ENCODE data around the gene MTCL1. TPM values are rescaled to one million over a fixed set of nuclear protein-coding genes. Genes with fewer than 3 reads are reported as not detected.

Gene MTCL1
- total RNA-seq, 1 donor from 2014 or later = 59.3 TPM

GRCh38 chr18:8786483-8787370, 81.4 kb downstream of the MTCL1 start:
- no peak overlapping the region for H3K4me2 ChIP-seq (ENCODE audit: low read length)
- H3K4me3 Mint-ChIP-seq (ENCODE audit: unreplicated experiment) = no peak overlapping the region
- H3K9me3 Mint-ChIP-seq (ENCODE audit: unreplicated experiment) = no peaks in the 10 kb centered on the region
- no peak for TF ChIP-seq CTCF (IDR thresholded peaks at IDR 0.05; ENCODE audit: insufficient read depth, low read depth, low read length)
- TF ChIP-seq EZH2 (IDR thresholded peaks at IDR 0.05; ENCODE audit: insufficient read depth, low read length) = no peak
- DNase-seq (ENCODE audit: low read depth) (no peak), FAIRE-seq (no peak)
- H3K9ac ChIP-seq (ENCODE audit: low read length) = no peak overlapping the region
- peaks cover 29% of the 10 kb centered on the region for H3K36me3 Mint-ChIP-seq (ENCODE audit: low read depth, unreplicated experiment)
- H3K27ac Mint-ChIP-seq (ENCODE audit: unreplicated experiment) = peak overlapping the region; percentile 47
- H3K36me3 ChIP-seq (ENCODE audit: insufficient read depth, low read length) = peaks cover 26% of the 10 kb centered on the region
- H4K20me1 ChIP-seq (ENCODE audit: insufficient read depth, low read length) = peaks cover 7% of the 10 kb centered on the region
- H3K27me3 ChIP-seq (ENCODE audit: insufficient read depth, low read length) = no peaks in the 10 kb centered on the region
- no peaks in the 10 kb centered on the region for H3K79me2 ChIP-seq (ENCODE audit: insufficient read depth, low read length)
- no peak overlapping the region for H3K27ac ChIP-seq (ENCODE audit: low read depth, low read length)
- no peak overlapping the region for H2AFZ ChIP-seq (ENCODE audit: low read depth, low read length)
- peaks cover 3% of the 10 kb centered on the region for H3K4me1 ChIP-seq (ENCODE audit: insufficient read depth, low read length)
- no peaks in the 10 kb centered on the region for H3K27me3 Mint-ChIP-seq (ENCODE audit: low read depth, unreplicated experiment)
- H3K4me1 Mint-ChIP-seq (ENCODE audit: low read depth, unreplicated experiment) = peaks cover 34% of the 10 kb centered on the region
- H3K9me3 ChIP-seq (ENCODE audit: insufficient read depth, low read depth, low read length) = no peaks in the 10 kb centered on the region
- H3K4me3 ChIP-seq (ENCODE audit: insufficient read depth, low read depth, low read length) = no peak overlapping the region

- Mint-ChIP-seq H3K27ac (ENCODE audit: unreplicated experiment) (peak overlapping the region; percentile 58), H3K36me3 (ENCODE audit: low read depth, unreplicated experiment) (peaks cover 28% of the 10 kb centered on the region), H3K27me3 (ENCODE audit: low read depth, unreplicated experiment) (no peaks in the 10 kb centered on the region), H3K9me3 (ENCODE audit: unreplicated experiment) (no peaks in the 10 kb centered on the region), H3K4me3 (ENCODE audit: unreplicated experiment) (no peak overlapping the region), H3K4me1 (ENCODE audit: low read depth, unreplicated experiment) (peaks cover 34% of the 10 kb centered on the region)
- no peaks in the 10 kb centered on the region for H3K9me3 ChIP-seq (ENCODE audit: insufficient read depth, low read depth, low read length)
- no peak overlapping the region for H3K4me3 ChIP-seq (ENCODE audit: insufficient read depth, low read depth, low read length)
- no peak overlapping the region for H3K9ac ChIP-seq (ENCODE audit: low read length)
- no peak overlapping the region for H2AFZ ChIP-seq (ENCODE audit: low read depth, low read length)
- peaks cover 23% of the 10 kb centered on the region for H3K36me3 ChIP-seq (ENCODE audit: insufficient read depth, low read length)
- no peak overlapping the region for H3K27ac ChIP-seq (ENCODE audit: low read depth, low read length)
- no peak for TF ChIP-seq EZH2 (IDR thresholded peaks at IDR 0.05; ENCODE audit: insufficient read depth, low read length)
- TF ChIP-seq CTCF (IDR thresholded peaks at IDR 0.05; ENCODE audit: insufficient read depth, low read depth, low read length) = no peak
- peaks cover 7% of the 10 kb centered on the region for H4K20me1 ChIP-seq (ENCODE audit: insufficient read depth, low read length)
- H3K4me2 ChIP-seq (ENCODE audit: low read length) = no peak overlapping the region
- H3K4me1 ChIP-seq (ENCODE audit: insufficient read depth, low read length) = peaks cover 3% of the 10 kb centered on the region
- no peak for FAIRE-seq
- no peak for DNase-seq (ENCODE audit: low read depth)
- no peaks in the 10 kb centered on the region for H3K27me3 ChIP-seq (ENCODE audit: insufficient read depth, low read length)
- no peaks in the 10 kb centered on the region for H3K79me2 ChIP-seq (ENCODE audit: insufficient read depth, low read length)
These were observed 82.0 kb downstream of the MTCL1 start for GRCh38 chr18:8787371-8787670.

- Histone ChIP-seq H3K9me3 (ENCODE audit: insufficient read depth, low read depth, low read length) (no peaks in the 10 kb centered on the region), H3K36me3 (ENCODE audit: insufficient read depth, low read length) (peaks cover 20% of the 10 kb centered on the region), H3K79me2 (ENCODE audit: insufficient read depth, low read length) (no peaks in the 10 kb centered on the region), H3K9ac (ENCODE audit: low read length) (no peak overlapping the region), H2AFZ (ENCODE audit: low read depth, low read length) (no peak overlapping the region), H3K27ac (ENCODE audit: low read depth, low read length) (no peak overlapping the region), H3K27me3 (ENCODE audit: insufficient read depth, low read length) (no peaks in the 10 kb centered on the region), H3K4me1 (ENCODE audit: insufficient read depth, low read length) (peaks cover 3% of the 10 kb centered on the region), H4K20me1 (ENCODE audit: insufficient read depth, low read length) (peaks cover 7% of the 10 kb centered on the region), H3K4me2 (ENCODE audit: low read length) (no peak overlapping the region), H3K4me3 (ENCODE audit: insufficient read depth, low read depth, low read length) (no peak overlapping the region)
- no peak for FAIRE-seq
- H3K36me3 Mint-ChIP-seq (ENCODE audit: low read depth, unreplicated experiment) = peaks cover 31% of the 10 kb centered on the region
- no peak overlapping the region for H3K4me3 Mint-ChIP-seq (ENCODE audit: unreplicated experiment)
- H3K4me1 Mint-ChIP-seq (ENCODE audit: low read depth, unreplicated experiment) = peaks cover 34% of the 10 kb centered on the region
- peak overlapping the region; percentile 50 for H3K27ac Mint-ChIP-seq (ENCODE audit: unreplicated experiment)
- DNase-seq (ENCODE audit: low read depth) = no peak
- H3K27me3 Mint-ChIP-seq (ENCODE audit: low read depth, unreplicated experiment) = no peaks in the 10 kb centered on the region
- TF ChIP-seq CTCF (IDR thresholded peaks at IDR 0.05; ENCODE audit: insufficient read depth, low read depth, low read length) (no peak), EZH2 (IDR thresholded peaks at IDR 0.05; ENCODE audit: insufficient read depth, low read length) (no peak)
- no peaks in the 10 kb centered on the region for H3K9me3 Mint-ChIP-seq (ENCODE audit: unreplicated experiment)
These were observed 82.4 kb downstream of the MTCL1 start for GRCh38 chr18:8787794-8788193.
